Thyroid gland (tissue), 4 donors: ENCODE measurements around the gene LDAF1. TPM values are rescaled to one million over a fixed set of nuclear protein-coding genes. Genes with fewer than 3 reads are reported as not detected.

ENCODE experiments used
- DNase-seq, 2 donors: peaks; one replicate each; pipeline ENCODE4 v3.0.0-alpha.2; 2019
- H3K27ac ChIP-seq, 3 donors: fragments of 200-600 bp; sonication (generic); 1 replicate in 2 of 3; 2 replicates in 1 of 3; pipeline ENCODE4 v1.5.1; 2016 to 2019; ENCODE audit warnings: mild to moderate bottlenecking in 1 of 3, moderate library complexity in 1 of 3
- H3K27me3 ChIP-seq: fragments of 200-600 bp; sonication (generic); one replicate; pipeline ENCODE4 v1.5.1; 2019
- H3K36me3 ChIP-seq, 2 donors: fragments of 200-600 bp; sonication (generic); one replicate each; pipeline ENCODE4 v1.5.1; 2016 to 2019
- H3K4me1 ChIP-seq, 2 donors: fragments of 200-600 bp; sonication (generic); one replicate each; pipeline ENCODE4 v1.5.1; 2017 to 2019
- H3K4me3 ChIP-seq, 3 donors: fragments of 200-600 bp; sonication (generic); replicated peaks in 1 of 3; 1 replicate in 2 of 3; 2 replicates in 1 of 3; pipeline ENCODE4 v1.5.1; 2016; ENCODE audit warnings: mild to moderate bottlenecking in 1 of 3
- H3K9me3 ChIP-seq: fragments of 200-600 bp; sonication (generic); one replicate; pipeline ENCODE4 v1.5.1; 2017
- POLR2A ChIP-seq, 2 donors: fragments of 450-650 bp; IDR thresholded peaks; one replicate each; pipeline ENCODE4 v1.6.1; 2017; ENCODE audit warnings: antibody characterized with exemption in 2 of 2, mild to moderate bottlenecking in 2 of 2, moderate library complexity in 1 of 2
- WGBS, 2 donors: methylation state at CpG; one replicate each; pipeline ENCODE4 v1.1.5; 2017; 5-methylcytosine and 5-hydroxymethylcytosine counted together
- intact Hi-C: fragments of 100-400 bp; cut with DNase I; formaldehyde crosslinking; loops from one replicate; pipeline ENCODE4 v1.15.1; 2023
- total RNA-seq, 4 donors: library from RNA; depleted of rRNA; stranded (reverse); fragments of >200 nt; gene quantifications; one replicate each; pipeline ENCODE4 v1.2.3, GENCODE V29; 2016
- TF ChIP-seq, protein P1 (sequence below), 6 experiments: fragments of 200-600 bp in 3 of 6; fragments of 450-650 bp in 3 of 6; sonication (generic) in 3 of 6; IDR thresholded peaks; one replicate each; pipeline ENCODE4 v1.5.1; 2016 to 2019; ENCODE audit warnings: antibody characterized with exemption in 6 of 6, mild to moderate bottlenecking in 2 of 6, inconsistent platforms in 1 of 6, moderate library complexity in 1 of 6

The LDAF1 gene
- total RNA-seq, 4 donors from 2014 or later = 23.0 to 84.0 (median 68.2) TPM

DNA sequence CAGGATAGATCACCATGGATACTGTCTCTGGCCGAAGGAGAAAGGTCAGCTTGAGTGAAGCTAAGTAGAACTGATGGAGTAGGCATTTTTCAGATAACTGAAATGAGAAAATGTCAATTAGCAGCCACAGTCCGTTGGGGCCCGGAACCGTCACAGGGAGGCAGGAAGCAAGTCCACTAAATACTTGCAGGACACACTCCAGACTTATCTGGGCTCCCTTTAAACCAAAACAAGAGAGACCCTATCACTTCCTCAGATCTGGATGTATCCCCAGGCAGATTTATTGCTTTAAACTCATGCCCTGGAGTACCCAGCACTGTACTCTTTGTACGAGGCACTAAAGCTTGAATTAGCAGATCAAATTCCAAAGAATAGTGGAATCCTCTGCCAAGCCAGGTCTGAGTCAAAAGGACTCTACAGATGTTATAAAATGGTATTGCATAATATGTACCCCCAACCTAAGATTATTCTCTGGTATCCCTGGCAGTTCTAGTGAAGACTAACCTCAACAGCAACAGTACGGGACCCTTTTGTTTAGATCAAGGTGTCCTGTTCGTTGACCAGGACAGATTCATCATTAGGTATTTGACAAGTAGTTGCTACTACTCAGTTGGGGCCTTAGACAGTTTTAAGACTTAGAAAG lies 44.8 kb downstream of the LDAF1 start:
- Histone ChIP-seq H3K4me1 (no peaks in the 10 kb centered on the region), H3K4me3 (no peak overlapping the region), H3K27me3 (no peaks in the 10 kb centered on the region), H3K9me3 (no peaks in the 10 kb centered on the region), H3K36me3 (no peaks in the 10 kb centered on the region), H3K27ac (no peak overlapping the region)
- 63 to 66% methylated on average over 7 of the region's 7 CpGs for WGBS, 2 donors
- intact Hi-C loops = no loop called here
- TF ChIP-seq, protein P1, sequence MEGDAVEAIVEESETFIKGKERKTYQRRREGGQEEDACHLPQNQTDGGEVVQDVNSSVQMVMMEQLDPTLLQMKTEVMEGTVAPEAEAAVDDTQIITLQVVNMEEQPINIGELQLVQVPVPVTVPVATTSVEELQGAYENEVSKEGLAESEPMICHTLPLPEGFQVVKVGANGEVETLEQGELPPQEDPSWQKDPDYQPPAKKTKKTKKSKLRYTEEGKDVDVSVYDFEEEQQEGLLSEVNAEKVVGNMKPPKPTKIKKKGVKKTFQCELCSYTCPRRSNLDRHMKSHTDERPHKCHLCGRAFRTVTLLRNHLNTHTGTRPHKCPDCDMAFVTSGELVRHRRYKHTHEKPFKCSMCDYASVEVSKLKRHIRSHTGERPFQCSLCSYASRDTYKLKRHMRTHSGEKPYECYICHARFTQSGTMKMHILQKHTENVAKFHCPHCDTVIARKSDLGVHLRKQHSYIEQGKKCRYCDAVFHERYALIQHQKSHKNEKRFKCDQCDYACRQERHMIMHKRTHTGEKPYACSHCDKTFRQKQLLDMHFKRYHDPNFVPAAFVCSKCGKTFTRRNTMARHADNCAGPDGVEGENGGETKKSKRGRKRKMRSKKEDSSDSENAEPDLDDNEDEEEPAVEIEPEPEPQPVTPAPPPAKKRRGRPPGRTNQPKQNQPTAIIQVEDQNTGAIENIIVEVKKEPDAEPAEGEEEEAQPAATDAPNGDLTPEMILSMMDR (IDR thresholded peaks at IDR 0.05) = no peak
- no peak for TF ChIP-seq POLR2A (IDR thresholded peaks at IDR 0.05)
- DNase-seq = no peak

DNA sequence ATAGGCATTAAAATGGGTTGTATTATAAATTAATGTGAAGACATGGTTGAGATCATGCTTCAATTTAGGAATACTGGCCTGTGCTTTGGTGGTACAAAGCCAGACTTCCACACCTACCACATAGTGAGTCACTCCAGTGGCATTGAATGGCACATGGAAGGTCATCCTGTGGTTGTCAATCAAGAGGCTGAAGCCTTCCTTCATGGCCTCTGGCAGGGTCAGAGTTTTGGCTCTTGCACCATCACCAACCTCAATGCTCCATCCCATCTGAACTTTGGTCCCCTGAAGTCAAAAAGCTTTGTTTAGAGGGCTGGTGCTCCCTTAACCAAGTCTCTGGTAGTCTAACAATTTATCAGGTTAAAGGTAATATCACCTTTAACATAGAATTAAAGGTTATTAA lies 46.8 kb downstream of the LDAF1 start:
- Histone ChIP-seq H3K4me3 (no peak overlapping the region), H3K27ac (no peak overlapping the region), H3K4me1 (no peaks in the 10 kb centered on the region), H3K27me3 (no peaks in the 10 kb centered on the region), H3K36me3 (no peaks in the 10 kb centered on the region), H3K9me3 (no peaks in the 10 kb centered on the region)
- intact Hi-C loops = no loop called here
- no peak for TF ChIP-seq POLR2A (IDR thresholded peaks at IDR 0.05)
- TF ChIP-seq, protein P1 (IDR thresholded peaks at IDR 0.05) = no peak
- DNase-seq = no peak

DNA sequence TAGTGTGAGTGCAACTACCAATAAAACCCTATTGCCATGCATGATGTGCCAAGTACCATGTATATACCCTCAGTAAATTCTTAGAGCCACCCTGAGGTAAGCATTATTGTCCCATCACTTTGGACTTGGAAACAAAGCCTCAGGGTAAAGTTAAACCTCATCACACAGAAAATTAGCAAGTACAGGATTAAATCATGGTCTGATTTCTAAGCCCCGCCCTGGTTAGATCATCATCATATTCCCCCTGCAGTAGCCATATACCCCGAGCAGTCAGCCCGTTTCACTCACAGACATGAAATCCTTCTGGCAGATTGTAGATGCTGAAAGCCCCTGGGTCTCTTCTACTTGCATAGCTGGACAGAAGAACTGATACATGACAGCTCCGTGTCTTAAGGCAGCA lies 48.1 kb downstream of the LDAF1 start:
- DNase-seq = no peak
- Histone ChIP-seq H3K4me1 (no peaks in the 10 kb centered on the region), H3K27ac (no peak overlapping the region), H3K4me3 (no peak overlapping the region), H3K9me3 (no peaks in the 10 kb centered on the region), H3K36me3 (no peaks in the 10 kb centered on the region), H3K27me3 (no peaks in the 10 kb centered on the region)
- TF ChIP-seq, protein P1 (IDR thresholded peaks at IDR 0.05) = no peak
- no peak for TF ChIP-seq POLR2A (IDR thresholded peaks at IDR 0.05)
- WGBS, 2 donors = 96% methylated on average over 4 of the region's 4 CpGs
- intact Hi-C loops = no loop called here

DNA sequence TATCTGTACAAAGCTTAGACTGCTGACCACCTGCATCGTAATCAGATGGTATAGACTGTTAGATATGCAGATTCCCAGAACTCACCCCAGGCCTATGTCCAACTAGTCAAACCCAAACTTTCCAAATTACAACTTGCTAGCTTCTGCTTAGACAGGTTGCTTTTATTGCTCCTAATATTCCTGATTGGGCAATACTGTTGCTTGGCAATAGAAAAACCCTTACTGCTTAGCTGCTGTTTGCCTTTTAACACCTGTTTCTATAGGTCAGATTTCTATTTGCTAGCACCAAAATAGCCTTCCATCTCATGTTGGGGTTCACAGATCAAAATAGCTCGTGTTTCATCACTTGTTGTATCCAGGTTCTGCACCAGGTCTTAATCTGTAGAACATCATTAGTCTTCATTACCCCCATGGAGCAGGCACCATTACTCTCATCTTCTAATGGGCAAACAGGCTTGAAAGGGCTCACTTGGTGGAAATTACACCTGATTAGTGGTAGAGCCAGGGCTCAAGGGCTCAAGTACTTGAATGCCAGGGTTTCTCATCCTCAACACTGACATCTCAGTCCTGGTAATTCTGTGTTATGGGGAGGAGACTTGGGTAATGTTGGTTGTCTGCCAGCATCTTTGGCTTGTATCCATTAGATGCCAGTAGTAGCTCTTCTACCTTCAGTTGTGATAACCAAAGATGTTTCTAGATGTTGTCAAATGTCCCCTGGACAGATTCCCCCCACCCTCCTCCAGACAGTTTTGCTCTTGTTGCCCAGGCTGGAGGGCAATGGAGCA lies 50.2 kb downstream of the LDAF1 start:
- no peak overlapping the region for H3K27ac ChIP-seq
- H3K9me3 ChIP-seq = no peaks in the 10 kb centered on the region
- DNase-seq = peak in 1 of 2 donors; percentile 4
- no peaks in the 10 kb centered on the region for H3K36me3 ChIP-seq
- H3K4me1 ChIP-seq = no peaks in the 10 kb centered on the region
- intact Hi-C loops = no loop called here
- H3K27me3 ChIP-seq = no peaks in the 10 kb centered on the region
- 78 to 86% methylated on average over 2 of the region's 2 CpGs for WGBS, 2 donors
- no peak for TF ChIP-seq POLR2A (IDR thresholded peaks at IDR 0.05)
- TF ChIP-seq, protein P1 (IDR thresholded peaks at IDR 0.05) = no peak
- H3K4me3 ChIP-seq = no peak overlapping the region

DNA sequence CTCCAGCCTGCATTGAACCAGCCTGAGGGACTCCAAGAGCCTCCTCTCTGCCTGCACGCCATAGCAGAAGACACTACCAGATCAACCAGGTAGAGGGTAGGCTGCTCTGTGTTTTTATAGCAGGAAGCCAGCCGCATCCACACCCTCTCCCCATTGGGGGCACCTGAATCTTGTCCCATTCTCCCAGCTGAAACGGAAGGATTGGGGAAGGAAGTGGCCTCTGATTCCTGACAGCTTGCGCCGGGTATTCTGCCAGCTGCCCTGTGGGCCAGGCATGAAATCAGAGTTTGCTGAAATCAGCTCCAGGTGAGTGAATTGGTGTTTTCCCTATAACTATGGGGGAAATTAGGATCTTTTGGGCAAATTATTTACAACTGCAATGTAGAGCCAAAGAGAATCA lies 53.0 kb downstream of the LDAF1 start, which contains the start of gene ZP2:
ZP2 (minus strand) TSS at position 89 of the 400 bp plus-strand sequence; CDS start at position 62, 27 bp downstream.
- 78 to 81% methylated on average over 5 of the region's 5 CpGs for WGBS, 2 donors
- intact Hi-C loops = no loop called here
- TF ChIP-seq POLR2A (IDR thresholded peaks at IDR 0.05) = no peak
- TF ChIP-seq, protein P1 (IDR thresholded peaks at IDR 0.05) = no peak
- H3K36me3 ChIP-seq = no peaks in the 10 kb centered on the region
- no peaks in the 10 kb centered on the region for H3K27me3 ChIP-seq
- H3K27ac ChIP-seq = no peak within 1 kb of the TSS
- no peaks in the 10 kb centered on the region for H3K4me1 ChIP-seq
- H3K4me3 ChIP-seq = no peak within 1 kb of the TSS
- DNase-seq = no peak
- no peaks in the 10 kb centered on the region for H3K9me3 ChIP-seq
